ENCODE measurements around the gene LCN15. TPM values are rescaled to one million over a fixed set of nuclear protein-coding genes. Genes with fewer than 3 reads are reported as not detected.

LCN15 gene
- total RNA-seq, 1 experiment from 2014 or later: not detected

GRCh38 chr9:136722969-136723356 is 41.4 kb downstream of the LCN15 start:
- Histone ChIP-seq H4K20me1 (ENCODE audit: control insufficient read depth, insufficient read depth, insufficient read length) (no peaks in the 10 kb centered on the region), H2AK5ac (ENCODE audit: insufficient read length, low read length) (no peak overlapping the region), H2BK15ac (ENCODE audit: low read depth, low read length) (no peak overlapping the region), H2BK5ac (ENCODE audit: insufficient read length, low read length) (no peak overlapping the region), H3K23ac (ENCODE audit: insufficient read length, low read depth, low read length) (no peak overlapping the region), H3K4me1 (ENCODE audit: insufficient read depth, low read length) (no peaks in the 10 kb centered on the region), H3K79me2 (ENCODE audit: insufficient read depth, low read length) (peaks cover 11% of the 10 kb centered on the region; the same call in 1 of the 2 replicates), H3K14ac (ENCODE audit: insufficient read depth, low read length) (no peak overlapping the region), H3K18ac (ENCODE audit: insufficient read length, low read depth, low read length) (no peak overlapping the region), H2BK120ac (ENCODE audit: low read depth, low read length, poor library complexity, severe bottlenecking) (no peak overlapping the region), H3K4me2 (ENCODE audit: insufficient read depth, insufficient read length, low read length) (no peak overlapping the region), H2BK20ac (ENCODE audit: low read depth, low read length, poor library complexity, severe bottlenecking) (no peak overlapping the region), H3K79me1 (ENCODE audit: insufficient read depth, low read depth, low read length, poor library complexity, severe bottlenecking) (peaks cover 6% of the 10 kb centered on the region), H3K56ac (ENCODE audit: insufficient read length, low read depth, low read length) (no peak overlapping the region), H4K91ac (ENCODE audit: insufficient read length, low read depth, low read length) (no peak overlapping the region), H3K23me2 (ENCODE audit: insufficient read length, low read depth, low read length, poor library complexity, severe bottlenecking) (no peaks in the 10 kb centered on the region), H3T11ph (ENCODE audit: low read length) (no peak overlapping the region), H3K9me3 (ENCODE audit: control insufficient read depth, low read depth, low read length) (no peaks in the 10 kb centered on the region), H3K27me3 (ENCODE audit: insufficient read depth, low read length) (no peaks in the 10 kb centered on the region), H2AFZ (ENCODE audit: low read length) (no peak overlapping the region), H4K8ac (replicated peaks; ENCODE audit: insufficient read length, low read depth, low read length) (no peak overlapping the region), H4K5ac (ENCODE audit: insufficient read length, low read depth, low read length) (no peak overlapping the region), H3K27ac (ENCODE audit: insufficient read length, low read depth, low read length) (no peak overlapping the region), H3K4ac (ENCODE audit: low read depth, low read length) (no peak overlapping the region), H2BK12ac (ENCODE audit: insufficient read length, low read depth, low read length) (no peak overlapping the region), H3K9ac (ENCODE audit: extremely low read depth, insufficient read length, low read length) (no peak overlapping the region)
- TF ChIP-seq CTCF (conservative IDR thresholded peaks at IDR 0.05): no peak
- H3K9me3 Mint-ChIP-seq: no peaks in the 10 kb centered on the region; a peak in 1 of 5 replicates
- peaks cover 13 to 23% of the 10 kb centered on the region in 2 experiments for H3K4me1 Mint-ChIP-seq
- no peak overlapping the region for H3K27ac Mint-ChIP-seq
- no peak for DNase-seq
- H3K36me3 Mint-ChIP-seq (ENCODE audit: insufficient read depth in 1 of 3, low read depth in 3 of 3): peaks cover 31 to 42% (median 41%) of the 10 kb centered on the region in 3 experiments
- H3K4me3 Mint-ChIP-seq: no peak overlapping the region
- WGBS (ENCODE audit: extremely low coverage, insufficient read length, low lambda C conversion rate): no CpG with 5 or more reads among the region's 24 CpGs
- H3K27me3 Mint-ChIP-seq (ENCODE audit: low read depth): no peaks in the 10 kb centered on the region; the same call in 1 of the 2 replicates
